Ascending aorta (tissue), 2 donors: ENCODE data around the gene CYP1A2. TPM values are rescaled to one million over a fixed set of nuclear protein-coding genes. Genes with fewer than 3 reads are reported as not detected.

Experiments
- DNase-seq, 2 donors: peaks; one replicate each; pipeline ENCODE4 v3.0.0-alpha.2; 2019; ENCODE audit warnings: low spot score in 2 of 2
- H3K27ac ChIP-seq, 2 donors: fragments of 200-600 bp; sonication (generic); one replicate each; pipeline ENCODE4 v1.5.1; 2016 to 2017; ENCODE audit warnings: mild to moderate bottlenecking in 1 of 2
- H3K27me3 ChIP-seq: fragments of 200-600 bp; sonication (generic); one replicate; pipeline ENCODE4 v1.5.1; 2017
- H3K36me3 ChIP-seq, 2 donors: fragments of 200-600 bp; sonication (generic); one replicate each; pipeline ENCODE4 v1.5.1; 2016
- H3K4me1 ChIP-seq, 2 donors: fragments of 200-600 bp; sonication (generic); one replicate each; pipeline ENCODE4 v1.5.1; 2016 to 2017; ENCODE audit warnings: mild to moderate bottlenecking in 1 of 2
- H3K4me3 ChIP-seq, 2 donors: fragments of 200-600 bp; sonication (generic); one replicate each; pipeline ENCODE4 v1.5.1; 2016 to 2017; ENCODE audit warnings: mild to moderate bottlenecking in 1 of 2
- H3K9me3 ChIP-seq, 2 donors: fragments of 200-600 bp; sonication (generic); one replicate each; pipeline ENCODE4 v1.5.1; 2016
- intact Hi-C: fragments of 100-400 bp; cut with DNase I; formaldehyde crosslinking; loops from one replicate; pipeline ENCODE4 v1.15.1; 2023
- total RNA-seq: library from RNA; depleted of rRNA; stranded (reverse); fragments of >200 nt; gene quantifications from one replicate; pipeline ENCODE4 v1.1.0, GENCODE V29; 2016
- TF ChIP-seq, protein P1 (sequence below), 3 experiments: fragments of 200-600 bp in 2 of 3; fragments of 450-650 bp in 1 of 3; sonication (generic) in 2 of 3; IDR thresholded peaks; one replicate each; pipeline ENCODE4 v1.5.1; 2016 to 2019; ENCODE audit warnings: antibody characterized with exemption in 3 of 3, mild to moderate bottlenecking in 1 of 3, moderate library complexity in 1 of 3

CYP1A2 gene
- total RNA-seq, 1 donor from 2014 or later, result not detected

DNA sequence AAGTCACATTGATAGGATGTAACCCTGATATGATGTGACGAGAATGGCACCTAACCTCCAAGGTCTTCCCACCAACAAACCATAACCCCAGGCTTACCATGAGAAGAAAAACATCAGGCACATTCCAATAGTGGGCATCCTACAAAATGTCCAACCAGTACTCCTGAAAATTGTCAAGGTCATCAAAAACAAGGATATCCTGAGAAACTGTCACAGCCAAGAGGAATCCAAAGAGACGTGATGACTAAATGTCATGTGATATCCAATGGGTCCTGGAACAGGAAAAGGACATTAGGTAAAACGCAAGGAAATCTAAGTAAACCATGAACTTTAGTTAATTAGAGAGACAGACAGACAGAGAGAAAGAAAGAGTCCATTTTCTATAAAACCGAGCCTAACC lies 2.3 kb upstream of the CYP1A2 start:
- no peak overlapping the region for H3K4me3 ChIP-seq
- no peaks in the 10 kb centered on the region for H3K27me3 ChIP-seq
- no peaks in the 10 kb centered on the region for H3K36me3 ChIP-seq
- TF ChIP-seq, protein P1, sequence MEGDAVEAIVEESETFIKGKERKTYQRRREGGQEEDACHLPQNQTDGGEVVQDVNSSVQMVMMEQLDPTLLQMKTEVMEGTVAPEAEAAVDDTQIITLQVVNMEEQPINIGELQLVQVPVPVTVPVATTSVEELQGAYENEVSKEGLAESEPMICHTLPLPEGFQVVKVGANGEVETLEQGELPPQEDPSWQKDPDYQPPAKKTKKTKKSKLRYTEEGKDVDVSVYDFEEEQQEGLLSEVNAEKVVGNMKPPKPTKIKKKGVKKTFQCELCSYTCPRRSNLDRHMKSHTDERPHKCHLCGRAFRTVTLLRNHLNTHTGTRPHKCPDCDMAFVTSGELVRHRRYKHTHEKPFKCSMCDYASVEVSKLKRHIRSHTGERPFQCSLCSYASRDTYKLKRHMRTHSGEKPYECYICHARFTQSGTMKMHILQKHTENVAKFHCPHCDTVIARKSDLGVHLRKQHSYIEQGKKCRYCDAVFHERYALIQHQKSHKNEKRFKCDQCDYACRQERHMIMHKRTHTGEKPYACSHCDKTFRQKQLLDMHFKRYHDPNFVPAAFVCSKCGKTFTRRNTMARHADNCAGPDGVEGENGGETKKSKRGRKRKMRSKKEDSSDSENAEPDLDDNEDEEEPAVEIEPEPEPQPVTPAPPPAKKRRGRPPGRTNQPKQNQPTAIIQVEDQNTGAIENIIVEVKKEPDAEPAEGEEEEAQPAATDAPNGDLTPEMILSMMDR (IDR thresholded peaks at IDR 0.05), result no peak
- H3K4me1 ChIP-seq, result no peaks in the 10 kb centered on the region
- no peak for DNase-seq
- H3K27ac ChIP-seq, result no peak overlapping the region
- intact Hi-C loops, result no loop called here
- peaks cover 0 to 3% of the 10 kb centered on the region in 2 donors for H3K9me3 ChIP-seq

DNA sequence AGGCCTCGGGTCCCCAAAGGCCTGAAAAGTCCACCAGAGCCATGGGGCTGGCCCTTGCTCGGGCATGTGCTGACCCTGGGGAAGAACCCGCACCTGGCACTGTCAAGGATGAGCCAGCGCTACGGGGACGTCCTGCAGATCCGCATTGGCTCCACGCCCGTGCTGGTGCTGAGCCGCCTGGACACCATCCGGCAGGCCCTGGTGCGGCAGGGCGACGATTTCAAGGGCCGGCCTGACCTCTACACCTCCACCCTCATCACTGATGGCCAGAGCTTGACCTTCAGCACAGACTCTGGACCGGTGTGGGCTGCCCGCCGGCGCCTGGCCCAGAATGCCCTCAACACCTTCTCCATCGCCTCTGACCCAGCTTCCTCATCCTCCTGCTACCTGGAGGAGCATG lies 1.2 kb downstream of the CYP1A2 start:
- no peaks in the 10 kb centered on the region for H3K4me1 ChIP-seq
- H3K27ac ChIP-seq, result no peak overlapping the region
- H3K9me3 ChIP-seq, result no peaks in the 10 kb centered on the region
- TF ChIP-seq, protein P1 (IDR thresholded peaks at IDR 0.05), result no peak
- H3K36me3 ChIP-seq, result no peaks in the 10 kb centered on the region
- no peak overlapping the region for H3K4me3 ChIP-seq
- DNase-seq, result no peak
- intact Hi-C loops, result no loop called here
- no peaks in the 10 kb centered on the region for H3K27me3 ChIP-seq

DNA sequence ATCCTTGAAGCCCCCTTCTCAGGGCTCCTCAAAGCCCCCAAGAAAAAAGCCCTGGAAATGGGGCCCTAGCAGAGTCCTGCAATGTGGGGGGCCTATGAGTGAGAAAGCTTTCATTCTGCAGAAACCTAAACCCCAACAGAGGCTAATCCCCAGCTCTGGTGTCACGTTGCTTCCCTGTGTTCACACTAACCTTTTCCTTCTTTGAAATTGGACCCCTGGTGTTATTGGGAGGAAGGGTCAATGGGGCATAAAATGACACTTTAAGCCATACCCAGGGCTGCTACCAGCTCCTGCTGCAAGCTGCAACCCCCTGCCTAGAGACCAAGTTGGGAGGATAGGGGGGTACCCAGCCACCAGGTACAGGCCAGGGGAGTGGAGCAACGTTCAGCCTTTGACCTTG lies 2.1 kb downstream of the CYP1A2 start:
- no peaks in the 10 kb centered on the region for H3K4me1 ChIP-seq
- no peaks in the 10 kb centered on the region for H3K27me3 ChIP-seq
- H3K27ac ChIP-seq, result no peak overlapping the region
- H3K36me3 ChIP-seq, result no peaks in the 10 kb centered on the region
- intact Hi-C loops, result no loop called here
- TF ChIP-seq, protein P1 (IDR thresholded peaks at IDR 0.05), result no peak
- DNase-seq, result no peak
- H3K4me3 ChIP-seq, result no peak overlapping the region
- H3K9me3 ChIP-seq, result no peaks in the 10 kb centered on the region

DNA sequence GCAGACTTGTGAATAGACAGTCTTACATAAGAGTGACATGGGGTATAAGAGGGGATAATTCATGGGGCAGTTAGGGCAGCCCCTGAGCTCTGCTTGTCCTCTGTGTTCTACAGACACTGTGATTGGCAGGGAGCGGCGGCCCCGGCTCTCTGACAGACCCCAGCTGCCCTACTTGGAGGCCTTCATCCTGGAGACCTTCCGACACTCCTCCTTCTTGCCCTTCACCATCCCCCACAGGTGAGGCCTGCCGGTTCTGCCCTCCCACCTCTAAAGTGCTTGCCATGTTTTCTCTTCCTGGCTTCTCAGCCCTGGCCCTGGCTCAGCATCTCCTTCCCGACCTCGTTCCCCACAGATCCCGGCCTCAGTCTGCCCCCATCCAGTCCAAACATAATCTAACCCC lies 3.4 kb downstream of the CYP1A2 start:
- no peak for DNase-seq
- H3K4me3 ChIP-seq, result no peak overlapping the region
- TF ChIP-seq, protein P1 (IDR thresholded peaks at IDR 0.05), result no peak
- intact Hi-C loops, result no loop called here
- no peak overlapping the region for H3K27ac ChIP-seq
- H3K9me3 ChIP-seq, result no peaks in the 10 kb centered on the region
- no peaks in the 10 kb centered on the region for H3K36me3 ChIP-seq
- H3K27me3 ChIP-seq, result no peaks in the 10 kb centered on the region
- no peaks in the 10 kb centered on the region for H3K4me1 ChIP-seq

DNA sequence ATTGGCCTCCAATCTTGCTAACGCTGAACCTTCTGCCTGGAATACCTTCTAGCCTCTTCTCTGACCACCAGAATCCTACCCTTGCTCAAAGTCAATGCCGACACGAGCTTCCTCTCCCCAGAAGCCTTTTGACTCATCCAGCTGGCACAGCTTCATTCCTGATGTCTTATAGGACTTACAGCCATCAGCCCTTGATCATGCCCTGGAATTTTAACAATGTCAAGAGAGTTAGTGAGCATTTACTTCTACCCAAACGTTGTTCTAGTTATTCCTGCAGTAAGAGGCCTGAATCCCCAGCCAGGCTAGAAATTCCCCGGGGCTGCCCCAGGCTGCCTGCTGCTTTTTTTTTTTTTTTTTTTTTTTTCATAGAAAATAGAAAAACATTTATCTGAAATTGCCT lies 3.9 kb downstream of the CYP1A2 start:
- H3K36me3 ChIP-seq, result no peaks in the 10 kb centered on the region
- no peaks in the 10 kb centered on the region for H3K9me3 ChIP-seq
- intact Hi-C loops, result no loop called here
- no peak overlapping the region for H3K4me3 ChIP-seq
- no peak for DNase-seq
- no peak overlapping the region for H3K27ac ChIP-seq
- TF ChIP-seq, protein P1 (IDR thresholded peaks at IDR 0.05), result no peak
- H3K4me1 ChIP-seq, result no peaks in the 10 kb centered on the region
- H3K27me3 ChIP-seq, result no peaks in the 10 kb centered on the region

DNA sequence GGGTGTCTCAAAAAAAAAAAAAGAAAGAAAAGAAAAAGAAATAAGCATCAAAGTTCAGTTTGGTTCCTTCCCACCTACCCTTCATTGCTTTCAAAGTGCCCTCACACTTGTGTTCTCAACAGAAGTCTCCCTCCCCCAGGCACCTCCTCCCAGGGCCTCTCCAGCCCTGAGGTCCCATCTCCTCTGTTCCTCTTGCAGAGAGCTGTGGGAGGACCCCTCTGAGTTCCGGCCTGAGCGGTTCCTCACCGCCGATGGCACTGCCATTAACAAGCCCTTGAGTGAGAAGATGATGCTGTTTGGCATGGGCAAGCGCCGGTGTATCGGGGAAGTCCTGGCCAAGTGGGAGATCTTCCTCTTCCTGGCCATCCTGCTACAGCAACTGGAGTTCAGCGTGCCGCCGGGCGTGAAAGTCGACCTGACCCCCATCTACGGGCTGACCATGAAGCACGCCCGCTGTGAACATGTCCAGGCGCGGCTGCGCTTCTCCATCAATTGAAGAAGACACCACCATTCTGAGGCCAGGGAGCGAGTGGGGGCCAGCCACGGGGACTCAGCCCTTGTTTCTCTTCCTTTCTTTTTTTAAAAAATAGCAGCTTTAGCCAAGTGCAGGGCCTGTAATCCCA lies 6.1 kb downstream of the CYP1A2 start:
- Histone ChIP-seq H3K4me3 (no peak overlapping the region), H3K9me3 (no peaks in the 10 kb centered on the region), H3K36me3 (no peaks in the 10 kb centered on the region), H3K4me1 (no peaks in the 10 kb centered on the region), H3K27ac (no peak overlapping the region), H3K27me3 (no peaks in the 10 kb centered on the region)
- TF ChIP-seq, protein P1 (IDR thresholded peaks at IDR 0.05), result no peak
- no peak for DNase-seq
- intact Hi-C loops, result no loop called here
